ENCODE data around the gene PGM5.

- no peak for TF ChIP-seq POLR2A (IDR thresholded peaks at IDR 0.05)
- TF ChIP-seq CTCF (IDR thresholded peaks at IDR 0.05) = no peak
Observed at GRCh38 chr9:68428481-68428880, 72.1 kb downstream of the PGM5 start.
